Esophagus squamous epithelium (tissue), 5 donors: ENCODE data around the gene UCKL1. TPM values are rescaled to one million over a fixed set of nuclear protein-coding genes. Genes with fewer than 3 reads are reported as not detected.

Source experiments
- DNase-seq: peaks from one replicate; lab custom pipeline; 2025; lab: John Stamatoyannopoulos, UW
- H3K27ac ChIP-seq, 4 donors: fragments of 200-600 bp; sonication (generic); one replicate each; pipeline ENCODE4 v1.5.1; 2016 to 2019; ENCODE audit warnings: mild to moderate bottlenecking in 1 of 4
- H3K27me3 ChIP-seq, 4 donors: fragments of 200-600 bp; sonication (generic); 1 replicate in 3 of 4; 2 replicates in 1 of 4; pipeline versions ENCODE4 v1.5.1 to v1.6.0; 2017 to 2021; ENCODE audit warnings: antibody characterized with exemption in 1 of 4
- H3K36me3 ChIP-seq, 3 donors: fragments of 200-600 bp; sonication (generic); one replicate each; pipeline ENCODE4 v1.5.1; 2016 to 2019
- H3K4me1 ChIP-seq, 3 donors: fragments of 200-600 bp; sonication (generic); one replicate each; pipeline ENCODE4 v1.5.1; 2017 to 2019
- H3K4me3 ChIP-seq, 4 donors: fragments of 200-600 bp; sonication (generic); 1 replicate in 3 of 4; 2 replicates in 1 of 4; pipeline ENCODE4 v1.5.1; 2016 to 2019; ENCODE audit warnings: mild to moderate bottlenecking in 2 of 4, moderate library complexity in 1 of 4
- H3K9me3 ChIP-seq, 3 donors: fragments of 200-600 bp; sonication (generic); one replicate each; pipeline ENCODE4 v1.5.1; 2016 to 2019
- CTCF ChIP-seq, 6 experiments: fragments of 450-650 bp in 4 of 6; fragments of 200-600 bp in 2 of 6; sonication (generic) in 2 of 6; IDR thresholded peaks; one replicate each; pipeline ENCODE4 v1.5.1; 2016 to 2019; ENCODE audit warnings: antibody characterized with exemption in 6 of 6, mild to moderate bottlenecking in 4 of 6, moderate library complexity in 4 of 6
- POLR2A ChIP-seq, 4 donors: fragments of 450-650 bp; IDR thresholded peaks; one replicate each; pipeline ENCODE4 v1.6.1; 2017; ENCODE audit warnings: antibody characterized with exemption in 4 of 4, mild to moderate bottlenecking in 4 of 4, moderate library complexity in 3 of 4
- WGBS, 2 donors: methylation state at CpG; one replicate each; pipeline ENCODE4 v1.1.5; 2018; 5-methylcytosine and 5-hydroxymethylcytosine counted together
- intact Hi-C: fragments of 100-400 bp; cut with DNase I; formaldehyde crosslinking; loops from one replicate; pipeline ENCODE4 v1.15.0; 2022
- total RNA-seq, 4 donors: library from RNA; depleted of rRNA; stranded (reverse); fragments of >200 nt; gene quantifications; one replicate each; pipeline ENCODE4 v1.1.0, GENCODE V29; 2016
- donor health status: DM: yes; HTN: yes; CAD: no.

The UCKL1 gene
- total RNA-seq, 4 donors from 2014 or later, result 23.1 to 38.0 (median 25.6) TPM

DNA sequence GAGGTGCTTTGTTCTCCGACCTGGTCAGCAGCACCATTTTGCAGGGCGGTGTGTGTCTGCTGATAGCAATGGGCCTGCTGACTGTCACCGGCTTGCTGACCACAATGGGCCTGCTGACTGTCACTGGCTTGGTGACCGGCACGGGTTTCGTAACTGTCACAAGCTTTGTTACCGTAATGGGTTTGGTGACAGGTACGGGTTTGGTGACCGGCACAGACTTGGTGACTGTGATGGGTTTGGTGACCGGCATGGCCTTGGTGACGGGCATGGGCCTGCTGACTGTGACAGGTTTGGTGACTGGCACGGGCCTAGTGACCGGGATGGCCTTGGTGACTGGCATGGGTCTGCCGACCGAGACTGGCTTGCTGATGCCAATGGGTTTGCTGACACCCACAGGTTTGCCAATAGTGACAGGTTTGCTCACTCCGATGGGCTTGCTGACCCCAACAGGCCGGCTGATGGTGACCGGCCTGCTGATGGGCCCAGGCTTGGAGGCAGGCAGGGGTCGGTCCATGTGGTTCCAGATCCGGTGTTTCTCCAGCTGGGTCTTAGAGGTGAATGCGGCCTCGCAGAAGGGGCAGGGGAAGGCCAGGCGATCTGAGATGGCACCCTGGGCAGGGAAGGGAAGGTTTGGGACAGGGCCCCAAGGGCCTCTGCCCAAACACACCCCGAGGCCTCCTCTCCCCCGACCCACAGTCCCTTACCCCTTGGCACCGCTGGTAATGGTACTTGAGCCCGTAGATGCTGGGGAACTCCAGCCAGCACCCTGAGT, 10.1 kb upstream of the UCKL1 start:
- WGBS, 2 donors, result 85 to 94% methylated on average over 5 to 9 of the region's 27 CpGs
- Histone ChIP-seq H3K27ac (no peak overlapping the region), H3K4me1 (peaks cover 15 to 26% (median 17%) of the 10 kb centered on the region in 3 donors), H3K4me3 (no peak overlapping the region), H3K27me3 (no peaks in the 10 kb centered on the region), H3K9me3 (no peaks in the 10 kb centered on the region), H3K36me3 (peaks cover 35 to 57% (median 36%) of the 10 kb centered on the region in 3 donors)
- TF ChIP-seq CTCF (IDR thresholded peaks at IDR 0.05), result no peak
- TF ChIP-seq POLR2A (IDR thresholded peaks at IDR 0.05), result no peak
- intact Hi-C loops, result no loop called here
- DNase-seq, result no peak

GRCh38 chr20:63964412-63964811, 8.2 kb upstream of the UCKL1 start:
- Histone ChIP-seq H3K27ac (no peak overlapping the region), H3K27me3 (no peaks in the 10 kb centered on the region), H3K4me3 (no peak overlapping the region), H3K9me3 (no peaks in the 10 kb centered on the region), H3K36me3 (peaks cover 38 to 76% (median 40%) of the 10 kb centered on the region in 3 donors), H3K4me1 (peaks cover 9 to 17% (median 10%) of the 10 kb centered on the region in 3 donors)
- TF ChIP-seq POLR2A (IDR thresholded peaks at IDR 0.05), result no peak
- no peak for TF ChIP-seq CTCF (IDR thresholded peaks at IDR 0.05)
- DNase-seq, result no peak
- intact Hi-C loops, result no loop called here
- WGBS, 2 donors, result 93 to 94% methylated on average over 9 to 11 of the region's 16 CpGs

GRCh38 chr20:63963784-63964301, 7.6 kb upstream of the UCKL1 start:
- Histone ChIP-seq H3K4me3 (no peak overlapping the region), H3K9me3 (no peaks in the 10 kb centered on the region), H3K4me1 (peaks cover 4 to 15% (median 7%) of the 10 kb centered on the region in 3 donors), H3K27me3 (no peaks in the 10 kb centered on the region), H3K36me3 (peaks cover 38 to 82% (median 41%) of the 10 kb centered on the region in 3 donors), H3K27ac (no peak overlapping the region)
- intact Hi-C loops, result no loop called here
- WGBS, 2 donors, result 100% methylated on average over 1 of the region's 16 CpGs; no CpG with 5 or more reads in 1 of the 2 donors
- TF ChIP-seq POLR2A (IDR thresholded peaks at IDR 0.05) (no peak), CTCF (IDR thresholded peaks at IDR 0.05) (no peak)
- no peak for DNase-seq

- Histone ChIP-seq H3K27ac (no peak overlapping the region), H3K9me3 (no peaks in the 10 kb centered on the region), H3K4me1 (peaks cover 0 to 15% (median 2%) of the 10 kb centered on the region in 3 donors), H3K4me3 (no peak overlapping the region), H3K36me3 (peaks cover 38 to 87% (median 41%) of the 10 kb centered on the region in 3 donors), H3K27me3 (no peaks in the 10 kb centered on the region)
- 85% methylated on average over 14 of the region's 27 CpGs; no CpG with 5 or more reads in 1 of the 2 donors for WGBS, 2 donors
- no peak for DNase-seq
- intact Hi-C loops, result no loop called here
- TF ChIP-seq CTCF (IDR thresholded peaks at IDR 0.05) (no peak), POLR2A (IDR thresholded peaks at IDR 0.05) (no peak)
These were observed 7.1 kb upstream of the UCKL1 start for GRCh38 chr20:63963348-63963741.
